HEK293 (cell line): Measurements from ENCODE around the gene POU5F1.

ENCODE experiments used
- CTCF ChIA-PET: fragments of 350-600 bp; formaldehyde crosslinking; extraction: SDS; loops from one replicate; lab custom pipeline; 2021; ENCODE audit warnings: antibody characterized with exemption; lab: Yijun Ruan, JAX
- POLR2A ChIA-PET: fragments of 300-600 bp; formaldehyde crosslinking; extraction: SDS; loops from one replicate; lab custom pipeline; 2020; ENCODE audit warnings: antibody characterized with exemption, inconsistent platforms; lab: Yijun Ruan, JAX
- H3K27ac ChIP-seq: fragments of 200-500 bp; sonication (Bioruptor generic); 2 replicates; pipeline ENCODE4 v1.5.1; 2014; ENCODE audit warnings: low read depth, low read length, control low read depth, inconsistent platforms; ENCODE audit errors: extremely low read depth
- H3K36me3 ChIP-seq, 2 experiments: fragments of 200-500 bp in 1 of 2; sonication (Bioruptor generic) in 1 of 2; 1 replicate in 1 of 2; 2 replicates in 1 of 2; pipeline ENCODE4 v1.5.1; 2014 to 2017; ENCODE audit warnings: inconsistent platforms in 2 of 2, low read length in 2 of 2; ENCODE audit not compliant: control insufficient read depth in 2 of 2, insufficient read depth in 1 of 2
- H3K4me1 ChIP-seq: fragments of 200-500 bp; sonication (Bioruptor generic); 2 replicates; pipeline ENCODE4 v1.5.1; 2014; ENCODE audit warnings: mild to moderate bottlenecking, low read length, inconsistent platforms; ENCODE audit not compliant: control insufficient read depth, insufficient read depth
- H3K4me3 ChIP-seq: 2 replicates; pipeline ENCODE4 v1.5.1; 2011; ENCODE audit warnings: low read depth, mild to moderate bottlenecking, control low read depth, low read length, moderate library complexity
- H3K9me3 ChIP-seq: fragments of 200-500 bp; sonication (Bioruptor generic); 2 replicates; pipeline ENCODE4 v1.5.1; 2014; ENCODE audit warnings: low read depth, low read length, inconsistent platforms; ENCODE audit not compliant: control insufficient read depth, insufficient read depth
- GLI2 ChIP-seq: fragments of 450-650 bp; formaldehyde crosslinking; IDR thresholded peaks from 2 replicates; pipeline ENCODE4; 2017; ENCODE audit warnings: missing biosample characterization, missing genetic modification characterization, low read depth, borderline replicate concordance
- KLF10 ChIP-seq: fragments of 450-650 bp; IDR thresholded peaks from 2 replicates; pipeline ENCODE4 v1.5.1; 2018; ENCODE audit warnings: missing biosample characterization, mild to moderate bottlenecking, missing genetic modification characterization
- KLF16 ChIP-seq: fragments of 450-650 bp; formaldehyde crosslinking; IDR thresholded peaks from 2 replicates; pipeline ENCODE4 v1.5.1; 2017; ENCODE audit warnings: missing biosample characterization, missing genetic modification characterization
- OVOL3 ChIP-seq: fragments of 450-650 bp; formaldehyde crosslinking; IDR thresholded peaks from 2 replicates; pipeline ENCODE4 v1.5.1; 2016; ENCODE audit warnings: missing biosample characterization, missing genetic modification characterization
- TRIM28 ChIP-seq: IDR thresholded peaks from 2 replicates; pipeline ENCODE4 v1.6.1; 2011; ENCODE audit warnings: low read length, control low read depth, borderline replicate concordance
- WT1 ChIP-seq: fragments of 450-650 bp; formaldehyde crosslinking; IDR thresholded peaks from 2 replicates; pipeline ENCODE4 v1.5.1; 2016; ENCODE audit warnings: missing biosample characterization, missing genetic modification characterization
- ZBTB1 ChIP-seq: fragments of 450-650 bp; formaldehyde crosslinking; IDR thresholded peaks from 2 replicates; pipeline ENCODE4 v1.5.1; 2016; ENCODE audit warnings: missing biosample characterization, missing genetic modification characterization
- ZBTB17 ChIP-seq: fragments of 450-650 bp; formaldehyde crosslinking; IDR thresholded peaks from 2 replicates; pipeline ENCODE4 v1.5.1; 2016; ENCODE audit warnings: missing biosample characterization, missing genetic modification characterization
- ZBTB8A ChIP-seq: fragments of 450-650 bp; formaldehyde crosslinking; IDR thresholded peaks from 2 replicates; pipeline ENCODE4 v1.5.1; 2016; ENCODE audit warnings: missing biosample characterization, missing genetic modification characterization
- ZEB2 ChIP-seq: fragments of 450-650 bp; formaldehyde crosslinking; IDR thresholded peaks from 2 replicates; pipeline ENCODE4 v1.5.1; 2016; ENCODE audit warnings: missing biosample characterization, missing genetic modification characterization
- ZFP69B ChIP-seq: fragments of 450-650 bp; formaldehyde crosslinking; IDR thresholded peaks from 2 replicates; pipeline ENCODE4 v1.5.1; 2016; ENCODE audit warnings: missing biosample characterization, missing genetic modification characterization
- ZIC2 ChIP-seq: fragments of 450-650 bp; formaldehyde crosslinking; IDR thresholded peaks from 2 replicates; pipeline ENCODE4 v1.5.1; 2016; ENCODE audit warnings: missing biosample characterization, missing genetic modification characterization
- ZNF10 ChIP-seq: fragments of 450-650 bp; formaldehyde crosslinking; IDR thresholded peaks from 2 replicates; pipeline ENCODE4 v1.5.1; 2017; ENCODE audit warnings: missing biosample characterization, missing genetic modification characterization
- ZNF239 ChIP-seq: fragments of 450-650 bp; formaldehyde crosslinking; IDR thresholded peaks from 2 replicates; pipeline ENCODE4 v1.5.1; 2016; ENCODE audit warnings: missing biosample characterization, missing genetic modification characterization
- ZNF266 ChIP-seq: fragments of 450-650 bp; formaldehyde crosslinking; IDR thresholded peaks from 2 replicates; pipeline ENCODE4 v1.5.1; 2016; ENCODE audit warnings: missing biosample characterization, missing genetic modification characterization, low read depth
- ZNF341 ChIP-seq: fragments of 450-650 bp; formaldehyde crosslinking; IDR thresholded peaks from 2 replicates; pipeline ENCODE4; 2016; ENCODE audit warnings: low read depth, missing biosample characterization, missing genetic modification characterization
- ZNF394 ChIP-seq: fragments of 450-650 bp; formaldehyde crosslinking; IDR thresholded peaks from 2 replicates; pipeline ENCODE4 v1.5.1; 2016; ENCODE audit warnings: missing biosample characterization, missing genetic modification characterization, mild to moderate bottlenecking, moderate library complexity, borderline replicate concordance
- ZNF423 ChIP-seq: fragments of 450-650 bp; formaldehyde crosslinking; IDR thresholded peaks from 2 replicates; pipeline ENCODE4 v1.5.1; 2016; ENCODE audit warnings: missing biosample characterization, missing genetic modification characterization
- ZNF529 ChIP-seq: fragments of 450-650 bp; formaldehyde crosslinking; IDR thresholded peaks from 2 replicates; pipeline ENCODE4 v1.5.1; 2017; ENCODE audit warnings: missing genetic modification characterization, missing biosample characterization; ENCODE audit not compliant: insufficient replicate concordance
- ZNF530 ChIP-seq: fragments of 450-650 bp; formaldehyde crosslinking; IDR thresholded peaks from 2 replicates; pipeline ENCODE4 v1.5.1; 2016; ENCODE audit warnings: low read depth, missing biosample characterization, missing genetic modification characterization
- ZNF558 ChIP-seq: fragments of 450-650 bp; formaldehyde crosslinking; IDR thresholded peaks from 2 replicates; pipeline ENCODE4 v1.5.1; 2016; ENCODE audit warnings: missing biosample characterization, missing genetic modification characterization
- ZNF621 ChIP-seq: fragments of 450-650 bp; formaldehyde crosslinking; IDR thresholded peaks from 2 replicates; pipeline ENCODE4 v1.5.1; 2017; ENCODE audit warnings: missing biosample characterization, missing genetic modification characterization
- ZNF76 ChIP-seq: fragments of 450-650 bp; formaldehyde crosslinking; IDR thresholded peaks from 2 replicates; pipeline ENCODE4; 2016; ENCODE audit warnings: low read depth, missing biosample characterization, missing genetic modification characterization, borderline replicate concordance
- ZNF776 ChIP-seq: fragments of 450-650 bp; formaldehyde crosslinking; IDR thresholded peaks from 2 replicates; pipeline ENCODE4 v1.5.0; 2017; ENCODE audit warnings: missing biosample characterization, missing genetic modification characterization, borderline replicate concordance
- ZNF843 ChIP-seq: fragments of 450-650 bp; formaldehyde crosslinking; IDR thresholded peaks from 2 replicates; pipeline ENCODE4 v1.5.1; 2016; ENCODE audit warnings: missing biosample characterization, missing genetic modification characterization
- TF ChIP-seq, protein P1 (sequence below): fragments of 450-650 bp; formaldehyde crosslinking; IDR thresholded peaks from 2 replicates; pipeline ENCODE4 v1.5.1; 2017; ENCODE audit warnings: missing biosample characterization, missing genetic modification characterization
- TF ChIP-seq, protein P2 (sequence below): fragments of 450-650 bp; formaldehyde crosslinking; IDR thresholded peaks from 2 replicates; pipeline ENCODE4 v1.5.1; 2016; ENCODE audit warnings: missing biosample characterization, missing genetic modification characterization
- TF ChIP-seq, protein P3 (sequence below): fragments of 450-650 bp; formaldehyde crosslinking; IDR thresholded peaks from 2 replicates; pipeline ENCODE4 v1.5.1; 2016; ENCODE audit warnings: missing biosample characterization, missing genetic modification characterization
- TF ChIP-seq, protein P4 (sequence below): fragments of 450-650 bp; IDR thresholded peaks from 2 replicates; pipeline ENCODE4 v1.5.1; 2018; ENCODE audit warnings: missing biosample characterization, mild to moderate bottlenecking, missing genetic modification characterization
- TF ChIP-seq, protein P5 (sequence below): fragments of 450-650 bp; formaldehyde crosslinking; IDR thresholded peaks from 2 replicates; pipeline ENCODE4 v1.5.1; 2017; ENCODE audit warnings: missing biosample characterization, missing genetic modification characterization
- TF ChIP-seq, protein P6 (sequence below): fragments of 450-650 bp; formaldehyde crosslinking; IDR thresholded peaks from 2 replicates; pipeline ENCODE4 v1.5.1; 2016; ENCODE audit warnings: missing biosample characterization, missing genetic modification characterization

The POU5F1 gene

DNA sequence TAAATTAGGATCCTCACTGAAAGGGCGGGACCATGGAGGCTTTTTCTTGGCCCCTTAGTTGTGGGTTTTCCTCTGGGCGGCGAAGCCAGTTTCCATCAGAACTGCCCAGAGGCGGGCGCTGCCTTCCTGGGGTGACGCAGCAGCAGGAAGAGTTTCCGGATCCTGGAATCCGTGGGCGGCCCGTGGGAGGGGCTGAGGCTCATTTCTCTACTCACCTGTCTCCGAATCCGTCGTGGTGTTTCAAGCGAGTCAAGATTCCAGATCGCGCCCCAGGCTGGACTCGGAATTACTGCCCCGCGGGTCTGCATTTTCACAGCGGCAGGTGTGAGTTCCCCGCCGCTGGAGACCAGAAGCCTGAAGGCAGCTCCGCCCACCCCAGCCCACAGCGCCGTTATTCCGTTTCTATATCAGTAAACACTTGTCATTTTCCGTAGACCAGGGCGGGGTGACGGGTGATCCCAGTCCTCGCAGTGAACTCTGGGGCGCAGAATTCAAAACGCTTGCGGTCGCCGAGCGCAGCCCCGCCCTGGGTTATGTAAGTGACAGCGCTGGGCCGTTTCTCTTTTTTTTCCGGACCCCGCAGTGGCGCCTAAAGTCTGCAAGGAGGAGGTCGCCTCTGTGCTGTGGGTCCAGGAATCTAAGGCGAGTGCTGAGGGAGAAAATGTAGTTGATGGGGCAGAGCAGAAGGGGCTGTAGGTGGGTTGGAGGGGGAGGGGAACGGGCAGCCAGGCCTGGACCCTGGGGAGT is 27.2 kb upstream of the POU5F1 start:
- no peaks in the 10 kb centered on the region; the same call in 1 of the 2 replicates for H3K4me1 ChIP-seq
- ChIA-PET CTCF (interaction anchor here (0.6 to 9.7 kb wide), 30 partner anchors 13 to 1590 kb away, joined by 3 to 214 read pairs (median 5); partner anchors contain the start of genes DDX39B and PSORS1C2), POLR2A (interaction anchor here (0.6 to 2.3 kb wide), 6 partner anchors 37 to 580 kb away, joined by 3 to 13 read pairs (median 4); partner anchors contain the start of gene TCF19)
- H3K27ac ChIP-seq, result peak overlapping the region; percentile 60
- peak overlapping the region; percentile 71 for H3K4me3 ChIP-seq
- H3K9me3 ChIP-seq, result no peaks in the 10 kb centered on the region
- no peaks in the 10 kb centered on the region for H3K36me3 ChIP-seq
- TF ChIP-seq ZNF529 (tag by site-specific recombination), result no peak
- TF ChIP-seq ZNF394 (tag by site-specific recombination), result peak; percentile 43; the same call in 1 of the 2 replicates
- peak; percentile 68 for TF ChIP-seq ZEB2 (tag by site-specific recombination)
- TF ChIP-seq, protein P1, sequence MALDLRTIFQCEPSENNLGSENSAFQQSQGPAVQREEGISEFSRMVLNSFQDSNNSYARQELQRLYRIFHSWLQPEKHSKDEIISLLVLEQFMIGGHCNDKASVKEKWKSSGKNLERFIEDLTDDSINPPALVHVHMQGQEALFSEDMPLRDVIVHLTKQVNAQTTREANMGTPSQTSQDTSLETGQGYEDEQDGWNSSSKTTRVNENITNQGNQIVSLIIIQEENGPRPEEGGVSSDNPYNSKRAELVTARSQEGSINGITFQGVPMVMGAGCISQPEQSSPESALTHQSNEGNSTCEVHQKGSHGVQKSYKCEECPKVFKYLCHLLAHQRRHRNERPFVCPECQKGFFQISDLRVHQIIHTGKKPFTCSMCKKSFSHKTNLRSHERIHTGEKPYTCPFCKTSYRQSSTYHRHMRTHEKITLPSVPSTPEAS (tag by site-specific recombination), result no peak
- TF ChIP-seq ZNF341 (tag by site-specific recombination), result peak; percentile 38; the same call in 1 of the 2 replicates
- TF ChIP-seq, protein P2, sequence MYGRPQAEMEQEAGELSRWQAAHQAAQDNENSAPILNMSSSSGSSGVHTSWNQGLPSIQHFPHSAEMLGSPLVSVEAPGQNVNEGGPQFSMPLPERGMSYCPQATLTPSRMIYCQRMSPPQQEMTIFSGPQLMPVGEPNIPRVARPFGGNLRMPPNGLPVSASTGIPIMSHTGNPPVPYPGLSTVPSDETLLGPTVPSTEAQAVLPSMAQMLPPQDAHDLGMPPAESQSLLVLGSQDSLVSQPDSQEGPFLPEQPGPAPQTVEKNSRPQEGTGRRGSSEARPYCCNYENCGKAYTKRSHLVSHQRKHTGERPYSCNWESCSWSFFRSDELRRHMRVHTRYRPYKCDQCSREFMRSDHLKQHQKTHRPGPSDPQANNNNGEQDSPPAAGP (tag by site-specific recombination), result peak; percentile 88
- 0 out of 2 replicates have a peak, but pooled peaks have one; percentile 25 for TF ChIP-seq ZIC2 (tag by site-specific recombination)
- TF ChIP-seq KLF16, result no peak
- TF ChIP-seq, protein P3, sequence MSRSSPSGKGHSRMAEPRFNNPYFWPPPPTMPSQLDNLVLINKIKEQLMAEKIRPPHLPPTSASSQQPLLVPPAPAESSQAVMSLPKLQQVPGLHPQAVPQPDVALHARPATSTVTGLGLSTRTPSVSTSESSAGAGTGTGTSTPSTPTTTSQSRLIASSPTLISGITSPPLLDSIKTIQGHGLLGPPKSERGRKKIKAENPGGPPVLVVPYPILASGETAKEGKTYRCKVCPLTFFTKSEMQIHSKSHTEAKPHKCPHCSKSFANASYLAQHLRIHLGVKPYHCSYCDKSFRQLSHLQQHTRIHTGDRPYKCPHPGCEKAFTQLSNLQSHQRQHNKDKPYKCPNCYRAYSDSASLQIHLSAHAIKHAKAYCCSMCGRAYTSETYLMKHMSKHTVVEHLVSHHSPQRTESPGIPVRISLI (tag by site-specific recombination), result 0 out of 2 replicates have a peak, but pooled peaks have one; percentile 66
- no peak for TF ChIP-seq ZBTB1 (tag by site-specific recombination)
- TF ChIP-seq ZNF76 (tag by site-specific recombination), result peak; percentile 87
- TF ChIP-seq ZNF843 (tag by site-specific recombination), result no peak
- no peak for TF ChIP-seq ZNF558 (tag by site-specific recombination)
- peak; percentile 47; the same call in 1 of the 2 replicates for TF ChIP-seq WT1
- TF ChIP-seq ZNF266 (tag by site-specific recombination), result no peak
- peak; percentile 91 for TF ChIP-seq ZBTB8A (tag by site-specific recombination)
- peak; percentile 45; the same call in 1 of the 2 replicates for TF ChIP-seq ZNF423
- TF ChIP-seq ZNF776 (tag by site-specific recombination), result no peak
- peak; percentile 58; the same call in 1 of the 2 replicates for TF ChIP-seq OVOL3 (tag by site-specific recombination)
- peak; percentile 58; the same call in 1 of the 2 replicates for TF ChIP-seq ZBTB17 (tag by site-specific recombination)
- TF ChIP-seq, protein P4, sequence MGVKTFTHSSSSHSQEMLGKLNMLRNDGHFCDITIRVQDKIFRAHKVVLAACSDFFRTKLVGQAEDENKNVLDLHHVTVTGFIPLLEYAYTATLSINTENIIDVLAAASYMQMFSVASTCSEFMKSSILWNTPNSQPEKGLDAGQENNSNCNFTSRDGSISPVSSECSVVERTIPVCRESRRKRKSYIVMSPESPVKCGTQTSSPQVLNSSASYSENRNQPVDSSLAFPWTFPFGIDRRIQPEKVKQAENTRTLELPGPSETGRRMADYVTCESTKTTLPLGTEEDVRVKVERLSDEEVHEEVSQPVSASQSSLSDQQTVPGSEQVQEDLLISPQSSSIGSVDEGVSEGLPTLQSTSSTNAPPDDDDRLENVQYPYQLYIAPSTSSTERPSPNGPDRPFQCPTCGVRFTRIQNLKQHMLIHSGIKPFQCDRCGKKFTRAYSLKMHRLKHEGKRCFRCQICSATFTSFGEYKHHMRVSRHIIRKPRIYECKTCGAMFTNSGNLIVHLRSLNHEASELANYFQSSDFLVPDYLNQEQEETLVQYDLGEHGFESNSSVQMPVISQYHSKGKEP, result no peak
- peak; percentile 75 for TF ChIP-seq ZFP69B (tag by site-specific recombination)
- TF ChIP-seq, protein P5, sequence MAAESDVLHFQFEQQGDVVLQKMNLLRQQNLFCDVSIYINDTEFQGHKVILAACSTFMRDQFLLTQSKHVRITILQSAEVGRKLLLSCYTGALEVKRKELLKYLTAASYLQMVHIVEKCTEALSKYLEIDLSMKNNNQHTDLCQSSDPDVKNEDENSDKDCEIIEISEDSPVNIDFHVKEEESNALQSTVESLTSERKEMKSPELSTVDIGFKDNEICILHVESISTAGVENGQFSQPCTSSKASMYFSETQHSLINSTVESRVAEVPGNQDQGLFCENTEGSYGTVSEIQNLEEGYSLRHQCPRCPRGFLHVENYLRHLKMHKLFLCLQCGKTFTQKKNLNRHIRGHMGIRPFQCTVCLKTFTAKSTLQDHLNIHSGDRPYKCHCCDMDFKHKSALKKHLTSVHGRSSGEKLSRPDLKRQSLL (tag by site-specific recombination), result no peak
- TF ChIP-seq GLI2 (tag by site-specific recombination), result no peak
- no peak for TF ChIP-seq ZNF239 (tag by site-specific recombination)
- TF ChIP-seq KLF10 (tag by site-specific recombination), result no peak; the same call in 1 of the 2 replicates
- TF ChIP-seq ZNF10 (tag by site-specific recombination), result 0 out of 2 replicates have a peak, but pooled peaks have one; percentile 18
- no peak for TF ChIP-seq ZNF530 (tag by site-specific recombination)
- TF ChIP-seq ZNF621, result no peak
- no peak for TF ChIP-seq TRIM28
- TF ChIP-seq, protein P6, sequence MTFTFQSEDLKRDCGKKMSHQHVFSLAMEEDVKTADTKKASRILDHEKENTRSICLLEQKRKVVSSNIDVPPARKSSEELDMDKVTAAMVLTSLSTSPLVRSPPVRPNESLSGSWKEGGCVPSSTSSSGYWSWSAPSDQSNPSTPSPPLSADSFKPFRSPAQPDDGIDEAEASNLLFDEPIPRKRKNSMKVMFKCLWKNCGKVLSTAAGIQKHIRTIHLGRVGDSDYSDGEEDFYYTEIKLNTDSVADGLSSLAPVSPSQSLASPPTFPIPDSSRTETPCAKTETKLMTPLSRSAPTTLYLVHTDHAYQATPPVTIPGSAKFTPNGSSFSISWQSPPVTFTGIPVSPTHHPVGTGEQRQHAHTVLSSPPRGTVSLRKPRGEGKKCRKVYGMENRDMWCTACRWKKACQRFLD (tag by site-specific recombination), result no peak
